ENCODE measurements around the gene CCDC192.

Gene CCDC192

DNA sequence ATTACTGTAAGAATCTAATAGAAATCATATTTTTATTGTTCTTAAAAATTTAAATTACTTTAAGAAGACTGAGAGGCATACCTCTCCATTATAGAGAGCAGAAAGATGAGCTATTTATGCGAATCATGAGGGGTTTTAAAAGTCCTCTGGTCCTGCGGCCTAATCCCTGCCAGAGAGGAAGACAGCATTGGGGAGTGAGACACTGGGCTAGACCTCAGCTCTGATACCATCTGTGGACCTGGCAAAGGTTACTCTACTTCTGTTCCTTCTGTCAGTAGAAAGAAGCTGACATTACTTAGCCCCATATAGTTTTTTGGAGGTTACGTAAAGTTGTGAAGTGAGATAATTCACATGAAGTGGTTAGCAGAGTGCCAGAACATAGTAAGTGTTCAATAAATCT is 103.6 kb downstream of the CCDC192 start:
- H3K27me3 ChIP-seq: no peaks in the 10 kb centered on the region
- H4K20me1 ChIP-seq: no peaks in the 10 kb centered on the region
- H3K9me3 ChIP-seq: no peaks in the 10 kb centered on the region

DNA sequence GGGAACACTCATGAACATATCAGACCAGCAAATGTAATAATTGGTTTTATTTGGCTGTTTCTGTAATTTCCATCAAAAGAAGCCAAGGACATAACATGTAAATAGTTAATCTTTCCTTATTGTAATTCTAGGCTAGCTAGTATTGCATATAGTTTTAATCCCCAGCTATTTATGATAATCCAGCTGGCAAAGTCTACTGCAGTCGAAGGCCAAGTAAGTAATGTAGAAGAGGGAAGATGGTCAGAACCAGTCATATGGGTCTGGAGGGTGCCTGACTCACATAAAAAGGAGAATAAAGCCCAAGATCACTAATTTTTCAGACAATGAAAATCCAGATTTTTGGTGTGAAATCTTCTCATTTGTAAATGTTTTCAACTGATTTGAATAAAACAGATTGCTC is 106.3 kb downstream of the CCDC192 start:
- H3K36me3 ChIP-seq: no peaks in the 10 kb centered on the region
- H3K4me1 ChIP-seq: no peaks in the 10 kb centered on the region
- H3K9ac ChIP-seq: no peak overlapping the region
- no peak for TF ChIP-seq Cebpa-rat (IDR thresholded peaks at IDR 0.05)
- no peaks in the 10 kb centered on the region for H3K9me3 ChIP-seq
- no peak overlapping the region for H3K4me2 ChIP-seq
- H3K4me3 ChIP-seq: no peak overlapping the region
- H4K20me1 ChIP-seq: no peaks in the 10 kb centered on the region
- H3K27me3 ChIP-seq: no peaks in the 10 kb centered on the region
- no peak overlapping the region for H3K27ac ChIP-seq

More for the DNA sequence above, 103.6 kb downstream of the CCDC192 start:
- Histone ChIP-seq H3K4me2 (no peak overlapping the region), H3K27ac (no peak overlapping the region), H3K36me3 (no peaks in the 10 kb centered on the region), H3K4me3 (no peak overlapping the region), H3K4me1 (no peaks in the 10 kb centered on the region), H3K9ac (no peak overlapping the region)
- no peak for TF ChIP-seq Cebpa-rat (IDR thresholded peaks at IDR 0.05)

DNA sequence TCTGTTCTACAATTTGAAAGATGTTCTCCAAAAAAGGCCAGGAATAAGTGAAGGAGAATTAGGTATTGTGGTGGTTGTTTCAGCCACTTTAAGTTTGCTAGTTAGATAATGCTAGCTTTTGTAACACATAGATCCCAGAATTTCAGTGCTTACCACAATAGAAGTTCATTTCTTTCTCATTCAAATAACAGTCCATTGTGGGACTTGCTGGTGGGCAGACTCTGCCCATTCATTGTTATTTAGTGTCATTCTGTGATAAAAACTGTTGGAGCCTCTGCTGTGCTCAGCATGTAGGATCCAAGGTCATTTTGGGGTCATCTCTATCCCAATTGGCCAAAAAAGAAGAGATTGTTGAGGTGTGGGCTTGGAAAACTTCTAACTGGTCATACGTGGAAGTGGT is 106.8 kb downstream of the CCDC192 start:
- no peak overlapping the region for H3K27ac ChIP-seq

DNA sequence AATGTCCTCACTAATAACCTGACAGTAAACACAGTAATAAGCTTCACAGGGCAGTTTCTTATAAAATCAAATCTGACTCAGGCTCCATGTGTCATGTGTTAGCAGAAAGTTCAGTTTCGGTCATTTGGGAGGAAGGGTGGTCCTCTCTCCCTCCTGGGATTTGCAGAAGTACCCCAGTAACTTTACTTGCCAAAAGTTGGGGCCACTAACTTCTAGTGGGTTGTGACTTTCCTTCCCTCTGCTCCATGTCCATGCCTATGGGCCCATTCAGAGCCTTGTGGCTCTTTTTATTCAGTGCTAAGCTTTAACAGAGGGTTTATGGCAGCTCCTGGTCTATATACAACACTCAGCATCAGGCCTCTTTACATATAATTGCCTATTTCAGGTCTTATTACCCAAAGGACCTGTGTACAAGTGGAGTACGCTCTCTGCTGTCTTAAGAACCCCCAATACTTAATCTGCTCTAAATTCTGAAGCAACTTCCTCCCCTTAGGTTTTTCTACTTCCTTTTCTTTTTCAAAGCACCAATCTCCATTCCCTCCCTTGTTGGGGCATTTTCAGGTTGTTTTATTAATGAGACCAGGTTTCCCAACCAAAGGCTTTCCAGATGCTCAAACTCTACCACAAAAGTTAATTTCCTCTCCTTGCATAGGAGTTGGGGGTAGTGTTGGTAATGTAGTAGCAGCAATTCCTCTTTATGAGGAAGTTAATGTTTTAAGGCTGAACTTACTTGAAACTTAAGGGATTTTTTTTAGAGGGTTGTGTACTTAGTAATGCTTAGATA is 107.7 kb downstream of the CCDC192 start:
- H3K4me1 ChIP-seq: no peaks in the 10 kb centered on the region
- no peaks in the 10 kb centered on the region for H4K20me1 ChIP-seq
- H3K4me3 ChIP-seq: no peak overlapping the region
- H3K27me3 ChIP-seq: no peaks in the 10 kb centered on the region
- no peak overlapping the region for H3K27ac ChIP-seq
- H3K36me3 ChIP-seq: no peaks in the 10 kb centered on the region
- H3K9me3 ChIP-seq: no peaks in the 10 kb centered on the region
- no peak overlapping the region for H3K9ac ChIP-seq
- no peak for TF ChIP-seq Cebpa-rat (IDR thresholded peaks at IDR 0.05)
- H3K4me2 ChIP-seq: no peak overlapping the region

More for the DNA sequence above, 106.8 kb downstream of the CCDC192 start:
- Histone ChIP-seq H3K27me3 (no peaks in the 10 kb centered on the region), H3K4me1 (no peaks in the 10 kb centered on the region), H3K4me3 (no peak overlapping the region), H3K4me2 (no peak overlapping the region), H3K9me3 (no peaks in the 10 kb centered on the region), H4K20me1 (no peaks in the 10 kb centered on the region), H3K36me3 (no peaks in the 10 kb centered on the region), H3K9ac (no peak overlapping the region)
- TF ChIP-seq Cebpa-rat (IDR thresholded peaks at IDR 0.05): no peak

DNA sequence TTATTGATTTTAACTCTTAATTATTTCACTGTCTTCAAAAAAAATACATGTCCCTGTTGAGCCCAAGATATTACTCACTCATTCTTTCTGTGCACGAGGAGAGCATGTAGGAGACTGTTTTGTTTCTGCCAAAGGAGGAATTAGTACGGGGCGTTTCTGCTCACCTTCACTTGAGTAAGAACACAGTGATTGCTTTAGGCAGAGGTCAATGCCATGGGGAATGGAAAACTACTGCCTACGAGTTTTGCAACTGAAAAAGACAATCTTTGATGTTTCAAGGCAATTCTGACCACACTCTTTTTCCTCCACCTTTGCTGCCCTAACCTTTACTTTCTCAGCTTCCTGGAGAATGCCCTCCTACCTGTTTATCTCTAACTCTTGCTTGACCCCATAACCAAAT is 109.4 kb downstream of the CCDC192 start:
- Histone ChIP-seq H3K27ac (no peak overlapping the region), H3K4me2 (no peak overlapping the region), H3K4me1 (no peaks in the 10 kb centered on the region), H3K36me3 (no peaks in the 10 kb centered on the region), H3K9me3 (no peaks in the 10 kb centered on the region), H3K9ac (no peak overlapping the region), H3K4me3 (no peak overlapping the region), H3K27me3 (no peaks in the 10 kb centered on the region), H4K20me1 (no peaks in the 10 kb centered on the region)
- no peak for TF ChIP-seq Cebpa-rat (IDR thresholded peaks at IDR 0.05)

DNA sequence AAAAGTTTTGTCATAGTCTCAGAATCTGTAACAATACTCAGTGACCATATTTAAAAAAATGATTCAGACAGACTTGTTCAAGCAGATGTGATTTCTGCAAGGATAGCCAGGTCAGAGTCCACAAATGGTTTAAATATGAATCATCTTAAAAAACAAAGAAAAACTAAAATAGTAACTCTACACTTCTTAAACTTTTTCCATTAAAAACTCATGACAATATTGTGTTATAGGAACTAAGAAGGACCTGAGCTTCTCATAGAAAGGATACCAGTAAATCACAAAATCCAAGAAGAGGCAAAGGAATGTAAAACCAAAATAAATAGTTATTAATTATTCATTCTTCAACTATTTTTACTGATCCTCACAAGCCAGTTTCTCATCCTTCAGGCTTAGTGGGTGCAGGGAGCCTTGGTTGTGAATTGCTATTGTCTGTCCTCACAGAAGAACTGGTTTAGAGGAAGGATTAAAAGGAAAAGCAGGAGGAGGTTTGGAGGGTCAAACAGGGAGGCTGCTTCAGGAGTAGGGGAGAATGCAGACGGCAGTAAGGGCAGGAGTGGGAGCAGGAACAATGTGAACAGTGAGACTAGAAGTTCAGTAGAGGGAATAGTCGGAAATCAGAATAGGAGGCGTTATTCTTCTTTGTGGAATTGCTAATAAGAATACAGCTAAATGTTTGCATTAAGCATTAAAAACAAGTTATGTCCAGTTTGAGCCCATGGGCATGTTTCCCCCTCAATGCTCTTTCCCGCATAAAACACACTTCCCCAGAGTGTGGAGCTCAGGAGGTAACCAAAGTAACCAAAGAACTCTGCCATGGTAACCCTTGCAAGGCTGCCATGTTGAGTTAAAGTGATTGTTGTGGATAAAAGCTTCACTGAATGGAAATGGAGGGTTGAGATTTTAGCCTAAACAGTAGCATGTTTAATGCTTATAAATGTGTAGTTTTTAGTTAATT is 110.7 kb downstream of the CCDC192 start:
- H3K4me3 ChIP-seq: no peak overlapping the region
- no peaks in the 10 kb centered on the region for H3K9me3 ChIP-seq
- H3K9ac ChIP-seq: no peak overlapping the region
- H3K4me2 ChIP-seq: no peak overlapping the region
- H3K4me1 ChIP-seq: no peaks in the 10 kb centered on the region
- H4K20me1 ChIP-seq: no peaks in the 10 kb centered on the region
- H3K27me3 ChIP-seq: no peaks in the 10 kb centered on the region
- H3K36me3 ChIP-seq: no peaks in the 10 kb centered on the region
- no peak overlapping the region for H3K27ac ChIP-seq
- TF ChIP-seq Cebpa-rat (IDR thresholded peaks at IDR 0.05): no peak

DNA sequence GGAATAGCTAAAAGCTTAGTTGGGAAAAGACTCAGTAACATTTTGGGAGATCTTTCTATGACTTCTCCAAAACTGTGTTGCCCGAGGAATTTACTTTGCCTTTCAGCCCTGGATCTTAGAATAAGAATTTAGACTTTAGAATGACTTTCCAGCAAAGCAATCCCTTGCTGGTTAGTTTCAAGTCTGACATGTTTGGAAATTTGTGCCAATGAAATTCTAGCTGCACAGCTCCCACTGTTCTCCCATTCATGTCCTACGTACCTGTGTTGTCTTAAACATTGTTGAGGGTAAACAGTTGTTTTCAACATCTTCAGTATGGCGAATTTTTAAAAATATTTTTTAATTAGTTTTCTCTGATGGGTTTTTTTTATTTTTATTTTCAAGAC is 111.4 kb downstream of the CCDC192 start:
- no peak overlapping the region for H3K27ac ChIP-seq
- no peak overlapping the region for H3K4me3 ChIP-seq
- no peaks in the 10 kb centered on the region for H3K9me3 ChIP-seq
- no peaks in the 10 kb centered on the region for H3K27me3 ChIP-seq
- H3K4me2 ChIP-seq: no peak overlapping the region
- no peak overlapping the region for H3K9ac ChIP-seq
- H4K20me1 ChIP-seq: no peaks in the 10 kb centered on the region
- no peaks in the 10 kb centered on the region for H3K36me3 ChIP-seq
- no peaks in the 10 kb centered on the region for H3K4me1 ChIP-seq
- no peak for TF ChIP-seq Cebpa-rat (IDR thresholded peaks at IDR 0.05)

DNA sequence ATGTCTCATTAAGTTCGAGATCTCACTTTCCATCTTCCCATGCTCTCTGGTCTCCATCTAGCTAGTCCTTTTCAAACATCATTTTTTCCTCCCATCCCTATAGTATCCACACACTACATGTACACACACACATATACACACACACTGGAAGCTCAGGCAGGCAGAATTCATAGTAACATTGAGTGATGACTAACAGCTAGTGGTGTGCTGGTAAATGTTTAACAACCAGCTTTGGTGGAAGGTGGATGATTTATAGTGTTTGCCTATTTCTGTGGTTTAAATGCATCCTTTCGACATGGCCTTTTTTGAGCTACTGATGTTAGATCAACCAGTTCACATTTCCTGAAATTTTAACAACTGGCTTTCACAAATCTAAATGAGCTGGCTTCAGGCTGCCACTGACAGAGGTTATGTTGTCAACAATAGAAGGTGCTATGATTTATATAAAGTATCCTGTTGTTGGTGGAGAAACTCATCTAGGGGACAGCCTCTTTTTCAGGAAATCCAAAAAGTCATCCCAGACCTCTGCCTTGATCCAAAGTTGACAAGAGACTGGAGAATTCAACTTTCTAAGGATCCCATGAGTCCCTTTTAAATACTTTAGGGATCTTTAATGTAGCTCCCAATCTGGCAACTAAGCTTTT is 117.8 kb downstream of the CCDC192 start:
- no peaks in the 10 kb centered on the region for H4K20me1 ChIP-seq
- no peaks in the 10 kb centered on the region for H3K36me3 ChIP-seq
- no peak overlapping the region for H3K27ac ChIP-seq
- no peak overlapping the region for H3K4me2 ChIP-seq
- no peaks in the 10 kb centered on the region for H3K4me1 ChIP-seq
- no peaks in the 10 kb centered on the region for H3K9me3 ChIP-seq
- H3K27me3 ChIP-seq: no peaks in the 10 kb centered on the region
- TF ChIP-seq Cebpa-rat (IDR thresholded peaks at IDR 0.05): no peak
- H3K4me3 ChIP-seq: no peak overlapping the region
- H3K9ac ChIP-seq: no peak overlapping the region

DNA sequence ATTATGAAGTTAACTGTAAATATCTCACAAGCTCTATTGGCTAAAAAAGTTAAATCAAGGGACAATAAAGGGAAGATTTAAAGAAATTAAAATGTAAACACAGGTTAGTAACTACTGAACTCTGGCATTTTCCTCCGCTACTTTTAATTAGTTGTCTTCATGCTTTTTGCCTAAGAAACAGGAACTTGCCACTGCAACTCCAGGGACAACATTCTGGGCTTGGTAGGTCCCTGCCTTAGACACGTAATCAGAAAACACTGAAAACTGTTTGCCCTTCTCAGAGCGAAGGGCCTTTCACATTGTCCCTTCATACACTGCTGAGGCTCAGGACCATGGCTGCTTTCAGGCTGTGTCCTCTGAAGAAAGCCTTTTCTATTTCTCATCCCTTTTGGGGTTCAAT is 118.7 kb downstream of the CCDC192 start:
- Histone ChIP-seq H3K4me2 (no peak overlapping the region), H3K36me3 (no peaks in the 10 kb centered on the region), H3K27me3 (no peaks in the 10 kb centered on the region), H4K20me1 (no peaks in the 10 kb centered on the region), H3K27ac (no peak overlapping the region), H3K9ac (no peak overlapping the region), H3K4me3 (no peak overlapping the region), H3K4me1 (no peaks in the 10 kb centered on the region), H3K9me3 (no peaks in the 10 kb centered on the region)
- TF ChIP-seq Cebpa-rat (IDR thresholded peaks at IDR 0.05): no peak

DNA sequence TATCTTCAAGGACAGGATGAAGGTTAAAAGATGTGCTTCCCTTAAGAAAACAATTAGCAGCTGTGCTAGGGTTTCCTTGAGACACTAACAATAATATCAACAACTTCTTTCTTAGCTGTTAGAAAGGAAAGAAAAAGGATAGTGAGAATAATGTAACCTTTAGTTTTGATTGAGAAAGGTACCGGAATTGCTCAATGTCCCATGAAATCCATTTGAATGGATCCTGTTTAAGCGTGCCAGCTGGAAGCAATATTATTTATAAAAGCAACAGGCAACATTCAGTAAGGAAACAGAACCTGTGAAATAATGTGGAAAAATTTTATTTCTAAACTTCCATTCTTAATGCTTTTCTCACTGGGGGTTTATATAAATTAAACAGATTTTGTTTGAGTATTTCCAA is 120.9 kb downstream of the CCDC192 start:
- TF ChIP-seq Cebpa-rat (IDR thresholded peaks at IDR 0.05): no peak
- Histone ChIP-seq H3K27ac (no peak overlapping the region), H3K27me3 (no peaks in the 10 kb centered on the region), H3K4me2 (no peak overlapping the region), H3K9me3 (no peaks in the 10 kb centered on the region), H3K4me3 (no peak overlapping the region), H4K20me1 (no peaks in the 10 kb centered on the region), H3K4me1 (no peaks in the 10 kb centered on the region), H3K36me3 (no peaks in the 10 kb centered on the region), H3K9ac (no peak overlapping the region)
